NCI-H187 treated with DMSO at 0.1 percent for 48 hours (cell line): ENCODE results near the gene HSD17B8.

ENCODE experiments used
- DNase-seq: peaks from one replicate; lab custom pipeline; 2025; lab: John Stamatoyannopoulos, UW

HSD17B8 gene

GRCh38 chr6:33204415-33205190 lies at the start of gene HSD17B8:
TSS of gene HSD17B8 (plus strand) at chr6:33204655. CDS start at chr6:33204669, 14 bp downstream.
- peak; percentile 61 for DNase-seq

- DNase-seq = no peak
Measured at GRCh38 chr6:33156561-33156960, 47.9 kb upstream of the HSD17B8 start.

GRCh38 chr6:33156964-33157363 lies 47.5 kb upstream of the HSD17B8 start:
- DNase-seq = no peak

- no peak for DNase-seq
Measured at GRCh38 chr6:33160096-33160495, 44.4 kb upstream of the HSD17B8 start.

GRCh38 chr6:33160728-33161344 lies 43.6 kb upstream of the HSD17B8 start:
- DNase-seq = no peak

GRCh38 chr6:33161354-33162331 lies 42.8 kb upstream of the HSD17B8 start:
- DNase-seq = no peak

- DNase-seq = no peak
Measured at GRCh38 chr6:33163540-33163939, 40.9 kb upstream of the HSD17B8 start.

- no peak for DNase-seq
Measured at GRCh38 chr6:33164176-33164575, 40.3 kb upstream of the HSD17B8 start.

- DNase-seq = no peak
Measured at GRCh38 chr6:33164665-33165373, 39.6 kb upstream of the HSD17B8 start.

- DNase-seq = no peak
Measured at GRCh38 chr6:33165581-33166258, 38.7 kb upstream of the HSD17B8 start.

GRCh38 chr6:33166363-33166762 lies 38.1 kb upstream of the HSD17B8 start:
- no peak for DNase-seq

GRCh38 chr6:33166811-33167210 lies 37.6 kb upstream of the HSD17B8 start:
- no peak for DNase-seq

GRCh38 chr6:33167374-33168283 lies 36.8 kb upstream of the HSD17B8 start:
- no peak for DNase-seq

GRCh38 chr6:33168284-33168601 lies 36.2 kb upstream of the HSD17B8 start:
- no peak for DNase-seq

GRCh38 chr6:33168639-33169038 lies 35.8 kb upstream of the HSD17B8 start:
- DNase-seq = no peak

- DNase-seq = no peak
Measured at GRCh38 chr6:33169291-33170175, 34.9 kb upstream of the HSD17B8 start.

GRCh38 chr6:33170176-33171015 lies 34.1 kb upstream of the HSD17B8 start:
- no peak for DNase-seq
